Aorta (tissue), 5 donors: Measurements from ENCODE around the gene TFF1. TPM values are rescaled to one million over a fixed set of nuclear protein-coding genes. Genes with fewer than 3 reads are reported as not detected.

ENCODE experiments used
- ATAC-seq: fragments of 200-7000 bp; cut with Tn5 transposase; one replicate; pipeline ENCODE4 v1.9.1; 2022; ENCODE audit warnings: moderate library complexity; ENCODE audit not compliant: low FRiP score
- DNase-seq, 2 donors: peaks; one replicate each; pipeline ENCODE4 v3.0.0-alpha.2; 2020
- H3K27ac ChIP-seq, 2 donors: one replicate each; pipeline ENCODE4 v1.5.1; 2013; ENCODE audit warnings: low read length in 2 of 2, mild to moderate bottlenecking in 2 of 2, moderate library complexity in 2 of 2, control low read depth in 1 of 2, inconsistent platforms in 1 of 2, low read depth in 1 of 2
- H3K27me3 ChIP-seq, 2 donors: one replicate each; pipeline ENCODE4 v1.6.1; 2013; ENCODE audit warnings: control low read depth in 1 of 2, low read length in 1 of 2, mild to moderate bottlenecking in 1 of 2, moderate library complexity in 1 of 2; ENCODE audit not compliant: insufficient read depth in 2 of 2, control insufficient read depth in 1 of 2
- H3K36me3 ChIP-seq, 2 donors: one replicate each; pipeline ENCODE4 v1.6.1; 2013; ENCODE audit warnings: control low read depth in 1 of 2, low read length in 1 of 2, mild to moderate bottlenecking in 1 of 2; ENCODE audit not compliant: insufficient read depth in 2 of 2, control insufficient read depth in 1 of 2
- H3K4me1 ChIP-seq, 2 donors: one replicate each; pipeline ENCODE4 v1.6.1; 2013; ENCODE audit warnings: low read length in 2 of 2, control low read depth in 1 of 2, mild to moderate bottlenecking in 1 of 2, moderate library complexity in 1 of 2; ENCODE audit not compliant: insufficient read depth in 2 of 2, control insufficient read depth in 1 of 2
- H3K4me3 ChIP-seq, 2 donors: one replicate each; pipeline ENCODE4 v1.5.1; 2013; ENCODE audit warnings: low read length in 2 of 2, control low read depth in 1 of 2, mild to moderate bottlenecking in 1 of 2
- H3K9me3 ChIP-seq: one replicate; pipeline ENCODE4 v1.6.1; 2013; ENCODE audit warnings: mild to moderate bottlenecking, low read length; ENCODE audit not compliant: control insufficient read depth
- WGBS, 2 donors: extraction: QIAGEN DNeasy Blood & Tissue Kit; methylation state at CpG; one replicate each; pipeline ENCODE4 v1.1.7; 2013; 5-methylcytosine and 5-hydroxymethylcytosine counted together
- intact Hi-C, 2 donors: fragments of 100-400 bp; cut with DNase I; formaldehyde crosslinking; loops; one replicate each; pipeline versions ENCODE4 v1.14.2 to v1.15.0; 2022
- long read RNA-seq, 2 donors: library from polyadenylated mRNA; unstranded; transcript quantifications; one replicate each; pipeline ENCODE4 v2.0.0, GENCODE V29; 2020 to 2021
- polyA plus RNA-seq, 2 donors: library from polyadenylated mRNA; stranded (reverse); fragments of 200-250 nt; gene quantifications; one replicate each; pipeline ENCODE4 v1.2.3, GENCODE V29; 2013
- total RNA-seq, 2 donors: library from RNA; stranded (reverse); fragmentation: NEBNext Ultra II Directional; extraction: Animal tissue kit (Norgen Biotek cat#: 25700); gene quantifications; one replicate each; pipeline ENCODE4 v1.2.1, GENCODE V29; 2021
- donor health status: healthy with polysubstance abuse.
- donor health status: Bipolar disorder and iron deficiency.
- donor health status: DM: no; HTN: no; CAD: no.
- donor health status: DM: no; HTN: no; CAD: no.
- donor health status: DM: yes; HTN: yes; CAD: no.

The TFF1 gene
- total RNA-seq = not detected
- 10 to 100 TPM in 1 of 2 donors, 1 to 10 TPM in 1; 7.6 to 32.4 TPM for polyA plus RNA-seq
- long read RNA-seq, donor 1 = 0 reads
- long read RNA-seq, donor 2 = 0 reads

DNA sequence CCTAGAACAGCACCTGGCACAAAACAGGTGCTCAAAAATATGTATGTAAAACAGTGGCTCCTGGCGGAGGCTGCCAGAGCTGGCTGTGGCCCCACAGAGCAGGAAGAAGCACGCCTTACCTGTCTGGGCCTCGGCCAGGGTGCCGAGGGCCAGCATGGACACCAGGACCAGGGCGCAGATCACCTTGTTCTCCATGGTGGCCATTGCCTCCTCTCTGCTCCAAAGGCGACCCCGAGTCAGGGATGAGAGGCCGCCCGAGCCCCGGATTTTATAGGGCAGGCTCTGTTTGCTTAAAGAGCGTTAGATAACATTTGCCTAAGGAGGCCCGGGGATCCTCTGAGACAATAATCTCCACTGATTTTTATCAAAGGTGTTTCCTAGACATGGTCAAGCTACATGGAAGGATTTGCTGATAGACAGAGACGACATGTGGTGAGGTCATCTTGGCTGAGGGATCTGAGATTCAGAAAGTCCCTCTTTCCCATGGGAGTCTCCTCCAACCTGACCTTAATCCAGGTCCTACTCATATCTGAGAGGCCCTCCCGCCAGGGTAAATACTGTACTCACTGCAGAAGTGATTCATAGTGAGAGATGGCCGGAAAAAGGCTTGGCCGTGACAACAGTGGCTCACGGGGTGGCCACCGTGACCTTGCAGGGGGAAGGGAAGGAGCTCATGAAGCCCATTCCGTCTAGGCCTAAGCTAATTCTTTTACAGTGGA lies at the start of gene TFF1:
Gene TFF1, minus strand, starts transcription at position 244 of the 719 bp plus-strand sequence. Its CDS starts 40 bp downstream, at position 204.
- DNase-seq (no peak), ATAC-seq (no peak)
- Histone ChIP-seq H3K4me1 (no peaks in the 10 kb centered on the region), H3K27me3 (no peaks in the 10 kb centered on the region), H3K9me3 (no peaks in the 10 kb centered on the region), H3K36me3 (no peaks in the 10 kb centered on the region), H3K4me3 (no peak within 1 kb of the TSS), H3K27ac (no peak within 1 kb of the TSS)
- 71 to 79% methylated on average over 19 of the region's 19 CpGs for WGBS, 2 donors
- intact Hi-C loops = no loop called here

DNA sequence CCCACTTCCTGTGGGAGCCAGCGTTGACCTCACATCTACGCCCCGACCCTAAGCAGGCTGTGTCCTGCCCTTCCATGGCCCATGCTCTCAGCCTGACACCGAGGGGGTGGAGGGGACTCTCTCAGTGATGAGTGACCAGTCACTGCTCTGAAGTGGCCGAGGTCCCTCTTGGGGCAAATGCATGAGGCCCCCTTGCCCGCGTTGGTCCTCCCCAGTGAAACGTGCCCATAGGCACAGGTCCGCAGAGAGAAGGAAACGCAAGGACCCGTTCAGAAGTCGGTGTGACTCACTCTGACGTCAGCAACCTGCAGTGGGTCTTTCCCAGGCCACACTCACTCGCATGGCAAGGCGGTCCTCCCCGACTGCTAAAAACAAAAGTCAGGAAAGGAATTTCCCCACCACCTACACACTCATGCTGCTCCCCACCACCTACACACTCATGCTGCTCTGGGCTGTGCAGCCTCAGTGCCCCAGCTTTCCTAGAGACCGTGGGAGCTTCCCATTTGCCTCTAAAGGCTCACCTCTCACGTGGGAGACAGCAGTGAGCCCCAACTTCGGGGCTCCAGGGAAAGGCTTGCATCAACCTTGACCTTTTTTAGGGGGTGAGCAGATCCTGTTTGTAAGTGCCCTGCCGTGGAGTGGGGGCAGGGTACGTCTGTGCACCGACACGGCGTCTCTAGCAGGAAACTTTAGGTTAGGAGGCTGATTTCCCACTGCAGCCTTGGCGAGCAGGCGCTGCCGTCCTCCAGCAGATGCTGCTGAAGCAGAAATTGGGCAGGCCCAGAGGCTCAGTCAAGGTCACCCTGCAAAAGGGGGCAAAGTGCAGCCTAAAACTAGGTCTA lies 48.8 kb upstream of the TFF1 start:
- H3K4me3 ChIP-seq = no peak overlapping the region
- no peak for DNase-seq
- intact Hi-C loops = no loop called here

DNA sequence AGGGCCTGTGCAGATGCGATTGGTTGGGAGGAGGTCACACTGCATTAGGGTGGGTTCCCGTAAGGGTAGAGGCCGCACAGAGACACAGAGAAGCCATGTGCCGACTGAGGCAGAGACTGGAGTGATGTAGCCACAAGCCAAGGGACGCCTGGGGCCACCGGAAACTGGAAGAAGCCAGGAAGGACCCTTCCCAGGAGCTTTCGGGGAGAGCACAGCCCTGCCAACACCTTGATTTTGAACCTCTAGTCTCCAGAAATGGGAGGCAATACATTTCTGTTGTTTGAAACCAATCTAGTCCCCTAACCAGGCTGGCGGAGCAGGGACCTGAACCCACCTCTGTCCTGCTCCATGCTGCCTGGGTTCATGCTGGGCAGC lies 48.2 kb upstream of the TFF1 start:
- no peaks in the 10 kb centered on the region for H3K27me3 ChIP-seq
- DNase-seq (no peak), ATAC-seq (no peak)
- no peaks in the 10 kb centered on the region for H3K4me1 ChIP-seq
- 91 to 96% methylated on average over 8 of the region's 8 CpGs for WGBS, 2 donors
- no peak overlapping the region for H3K27ac ChIP-seq
- H3K36me3 ChIP-seq = no peaks in the 10 kb centered on the region
- no peak overlapping the region for H3K4me3 ChIP-seq
- intact Hi-C loops = no loop called here
- H3K9me3 ChIP-seq = peaks cover 2% of the 10 kb centered on the region

More for the DNA sequence above, 48.8 kb upstream of the TFF1 start:
- no peak for ATAC-seq
- WGBS, 2 donors = 42 to 45% methylated on average over 27 of the region's 27 CpGs
- H3K36me3 ChIP-seq = no peaks in the 10 kb centered on the region
- no peak overlapping the region for H3K27ac ChIP-seq
- no peaks in the 10 kb centered on the region for H3K27me3 ChIP-seq
- peaks cover 2% of the 10 kb centered on the region for H3K9me3 ChIP-seq
- no peaks in the 10 kb centered on the region for H3K4me1 ChIP-seq

GRCh38 chr21:42414066-42414465 lies 47.7 kb upstream of the TFF1 start:
- intact Hi-C loops = no loop called here
- H3K27ac ChIP-seq = no peak overlapping the region
- no peaks in the 10 kb centered on the region for H3K27me3 ChIP-seq
- H3K36me3 ChIP-seq = no peaks in the 10 kb centered on the region
- H3K4me3 ChIP-seq = no peak overlapping the region
- no peaks in the 10 kb centered on the region for H3K4me1 ChIP-seq
- 89 to 90% methylated on average over 8 of the region's 8 CpGs for WGBS, 2 donors
- no peak for DNase-seq
- peaks cover 2% of the 10 kb centered on the region for H3K9me3 ChIP-seq
- no peak for ATAC-seq

DNA sequence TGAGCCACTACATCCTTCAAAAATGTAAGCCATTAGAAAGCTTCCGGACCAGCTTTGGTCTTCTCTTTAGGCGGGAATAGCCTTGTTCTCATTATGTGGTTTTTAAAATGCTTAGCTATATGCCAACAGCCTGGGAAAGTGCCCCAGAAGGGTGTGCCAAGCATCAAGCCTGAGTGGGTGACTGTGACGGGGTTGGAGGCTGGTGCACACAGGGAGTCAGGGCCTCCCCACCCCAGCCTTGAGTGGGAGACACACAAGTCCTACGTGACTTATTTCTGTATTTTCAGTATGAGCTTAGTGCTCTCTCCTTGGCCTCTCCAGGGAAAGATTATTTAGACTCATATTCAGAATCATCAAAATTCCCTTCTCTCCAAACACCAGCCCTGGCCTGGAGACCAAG lies 47.2 kb upstream of the TFF1 start:
- Histone ChIP-seq H3K36me3 (no peaks in the 10 kb centered on the region), H3K27ac (no peak overlapping the region), H3K4me1 (no peaks in the 10 kb centered on the region), H3K9me3 (peaks cover 2% of the 10 kb centered on the region), H3K27me3 (no peaks in the 10 kb centered on the region), H3K4me3 (no peak overlapping the region)
- 83 to 85% methylated on average over 4 of the region's 4 CpGs for WGBS, 2 donors
- ATAC-seq = no peak
- DNase-seq = no peak
- intact Hi-C loops = no loop called here

GRCh38 chr21:42413093-42413492 lies 46.8 kb upstream of the TFF1 start:
- no peaks in the 10 kb centered on the region for H3K36me3 ChIP-seq
- no peak overlapping the region for H3K4me3 ChIP-seq
- H3K27ac ChIP-seq = no peak overlapping the region
- H3K9me3 ChIP-seq = peaks cover 2% of the 10 kb centered on the region
- 81 to 86% methylated on average over 14 of the region's 14 CpGs for WGBS, 2 donors
- intact Hi-C loops = no loop called here
- DNase-seq = no peak
- H3K27me3 ChIP-seq = no peaks in the 10 kb centered on the region
- no peak for ATAC-seq
- no peaks in the 10 kb centered on the region for H3K4me1 ChIP-seq

- ATAC-seq (no peak), DNase-seq (no peak)
- H3K9me3 ChIP-seq = peaks cover 2% of the 10 kb centered on the region
- H3K36me3 ChIP-seq = no peaks in the 10 kb centered on the region
- H3K27ac ChIP-seq = no peak overlapping the region
- H3K4me3 ChIP-seq = no peak overlapping the region
- no peaks in the 10 kb centered on the region for H3K4me1 ChIP-seq
- 85% methylated on average over 5 of the region's 5 CpGs for WGBS, 2 donors
- intact Hi-C loops = no loop called here
- H3K27me3 ChIP-seq = no peaks in the 10 kb centered on the region
Measured at GRCh38 chr21:42412636-42412933, 46.2 kb upstream of the TFF1 start.

DNA sequence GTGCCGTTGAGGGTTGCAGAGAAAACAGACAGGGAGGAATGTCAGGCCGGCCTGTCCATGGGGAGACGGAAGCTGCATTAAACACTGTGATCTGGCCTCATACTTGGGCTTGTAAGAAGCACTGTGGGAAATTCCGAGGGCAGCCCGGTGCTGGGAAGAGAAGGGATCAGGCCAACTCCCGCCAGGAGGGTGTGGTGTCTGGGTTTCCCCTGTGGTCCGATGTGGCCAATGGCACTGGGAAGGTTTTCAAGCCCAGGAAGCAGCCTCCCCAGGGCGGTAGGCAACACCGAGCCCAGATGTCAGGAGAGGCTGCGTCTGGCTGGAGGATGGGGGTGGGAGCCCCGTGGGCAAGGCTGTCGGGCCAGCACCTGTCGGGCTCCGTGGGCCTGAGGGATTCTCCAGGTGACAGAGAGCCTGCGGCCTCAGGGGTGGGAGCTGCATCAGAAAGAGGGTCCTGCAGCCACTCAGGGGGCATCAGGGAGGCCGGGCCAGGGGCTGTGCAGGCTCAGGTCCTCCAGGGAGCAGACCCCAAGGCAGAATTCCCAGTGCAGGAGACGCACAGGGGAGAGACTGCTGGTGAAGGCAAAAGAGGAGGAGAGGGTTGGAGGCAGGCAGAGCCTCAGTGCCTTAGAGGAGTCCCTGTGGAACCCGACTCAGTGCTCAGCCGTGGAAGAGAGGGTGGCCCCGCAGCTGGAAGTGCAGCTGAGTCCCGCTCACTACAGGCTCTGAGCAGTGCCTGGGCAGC lies 45.7 kb upstream of the TFF1 start:
- intact Hi-C loops = no loop called here
- Histone ChIP-seq H3K4me3 (no peak overlapping the region), H3K4me1 (no peaks in the 10 kb centered on the region), H3K27ac (no peak overlapping the region), H3K36me3 (no peaks in the 10 kb centered on the region), H3K27me3 (peaks cover 0 to 1% of the 10 kb centered on the region in 2 donors), H3K9me3 (peaks cover 2% of the 10 kb centered on the region)
- no peak for DNase-seq
- WGBS, 2 donors = 45 to 50% methylated on average over 20 to 21 of the region's 21 CpGs
- no peak for ATAC-seq
